D721Med (cell line): ENCODE measurements around the gene CDKAL1.

Experiments used
- DNase-seq: peaks from one replicate; pipeline ENCODE4 v3.0.0; 2011; ENCODE audit warnings: low spot score; ENCODE audit not compliant: insufficient read length
- FAIRE-seq: peaks from 2 replicates; lab custom pipeline; 2011; peaks lifted over from hg19 to GRCh38; lab: Jason Lieb, UNC
- CTCF ChIP-seq: IDR thresholded peaks from 2 replicates; pipeline ENCODE4 v1.5.1; 2012; ENCODE audit warnings: mild to moderate bottlenecking, control low read depth; ENCODE audit not compliant: insufficient read depth; ENCODE audit errors: missing control alignments

The CDKAL1 gene

DNA sequence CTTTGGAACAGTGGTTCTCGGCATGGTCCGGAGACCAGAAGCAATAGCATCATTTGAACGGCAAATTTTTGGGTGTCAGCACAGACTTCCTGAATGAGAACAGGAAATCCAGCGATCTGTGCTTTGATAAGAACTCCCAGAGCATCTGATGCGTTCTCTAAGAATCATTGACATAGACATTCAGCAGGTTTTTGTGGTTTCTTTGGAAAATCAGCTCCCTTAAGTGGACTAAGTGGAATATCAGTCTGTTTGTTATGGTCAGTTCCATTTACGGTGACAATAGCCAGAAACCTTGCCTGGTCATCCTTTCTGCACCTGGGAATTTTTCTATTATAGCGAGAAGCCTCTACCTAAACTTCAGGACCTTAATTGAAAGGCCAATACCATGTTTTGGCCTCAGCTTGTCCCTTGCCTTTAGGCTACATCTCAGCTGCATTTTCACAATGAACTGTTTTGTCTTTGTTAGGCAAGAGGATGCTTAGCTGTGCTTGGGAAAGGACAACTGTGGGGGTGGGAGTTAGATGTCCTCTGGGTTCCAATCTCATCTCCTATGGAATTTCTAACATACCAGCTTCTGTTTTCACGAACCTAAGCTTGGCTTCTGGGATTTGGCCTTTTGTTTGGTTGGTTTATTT, 299.7 kb downstream of the CDKAL1 start:
- TF ChIP-seq CTCF = no peak
- FAIRE-seq (no peak), DNase-seq (no peak)

- DNase-seq (no peak), FAIRE-seq (no peak)
- no peak for TF ChIP-seq CTCF
Measured at GRCh38 chr6:20835315-20836010, 301.2 kb downstream of the CDKAL1 start.

GRCh38 chr6:20837189-20837588, 302.9 kb downstream of the CDKAL1 start:
- DNase-seq (no peak), FAIRE-seq (no peak)
- TF ChIP-seq CTCF = no peak

- DNase-seq (no peak), FAIRE-seq (no peak)
- no peak for TF ChIP-seq CTCF
Measured at GRCh38 chr6:20838113-20838512, 303.9 kb downstream of the CDKAL1 start.

DNA sequence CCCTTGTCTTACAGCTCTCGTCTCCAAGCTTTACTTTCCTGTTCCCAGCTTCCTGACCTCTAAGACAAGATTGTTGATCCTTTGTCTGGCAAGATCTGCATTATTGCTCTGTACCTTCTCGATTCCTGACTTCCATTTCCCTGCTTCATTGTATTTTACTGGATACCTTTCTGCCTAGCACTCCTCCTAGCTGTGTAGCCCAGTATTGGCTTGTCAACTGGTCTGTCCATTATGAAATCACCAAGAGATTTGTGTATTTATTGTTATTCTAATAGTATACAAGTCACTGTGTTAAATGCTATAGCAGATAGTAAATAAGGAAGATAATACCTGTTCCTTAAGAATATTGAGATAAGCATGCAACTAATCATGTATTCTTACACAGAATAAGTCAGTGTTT, 305.4 kb downstream of the CDKAL1 start:
- FAIRE-seq (no peak), DNase-seq (no peak)
- TF ChIP-seq CTCF = no peak

DNA sequence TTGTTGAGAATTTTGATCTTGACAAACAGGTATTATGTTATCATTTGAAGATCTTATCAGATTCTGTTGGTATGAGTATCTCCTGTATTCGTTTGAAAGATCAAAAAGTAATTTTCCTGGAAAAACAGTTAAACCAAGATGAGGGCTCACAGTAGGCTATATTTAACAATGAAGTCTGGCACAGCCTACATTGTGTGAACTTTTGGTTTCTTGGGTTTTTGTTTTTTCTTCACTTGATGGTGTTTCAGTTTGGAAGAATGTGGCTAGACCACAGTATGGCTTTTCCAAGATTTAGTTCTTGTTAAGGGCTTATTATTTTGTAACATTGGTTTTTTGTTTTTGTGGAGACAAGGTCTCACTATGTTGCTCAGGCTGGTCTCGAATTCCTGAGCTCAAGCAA, 306.4 kb downstream of the CDKAL1 start:
- DNase-seq = no peak
- peak; percentile 6 for FAIRE-seq
- no peak for TF ChIP-seq CTCF

GRCh38 chr6:20841806-20842205, 307.5 kb downstream of the CDKAL1 start:
- no peak for DNase-seq
- TF ChIP-seq CTCF = no peak
- FAIRE-seq = no peak
